ENCODE results near the gene SH3PXD2A.

DNA sequence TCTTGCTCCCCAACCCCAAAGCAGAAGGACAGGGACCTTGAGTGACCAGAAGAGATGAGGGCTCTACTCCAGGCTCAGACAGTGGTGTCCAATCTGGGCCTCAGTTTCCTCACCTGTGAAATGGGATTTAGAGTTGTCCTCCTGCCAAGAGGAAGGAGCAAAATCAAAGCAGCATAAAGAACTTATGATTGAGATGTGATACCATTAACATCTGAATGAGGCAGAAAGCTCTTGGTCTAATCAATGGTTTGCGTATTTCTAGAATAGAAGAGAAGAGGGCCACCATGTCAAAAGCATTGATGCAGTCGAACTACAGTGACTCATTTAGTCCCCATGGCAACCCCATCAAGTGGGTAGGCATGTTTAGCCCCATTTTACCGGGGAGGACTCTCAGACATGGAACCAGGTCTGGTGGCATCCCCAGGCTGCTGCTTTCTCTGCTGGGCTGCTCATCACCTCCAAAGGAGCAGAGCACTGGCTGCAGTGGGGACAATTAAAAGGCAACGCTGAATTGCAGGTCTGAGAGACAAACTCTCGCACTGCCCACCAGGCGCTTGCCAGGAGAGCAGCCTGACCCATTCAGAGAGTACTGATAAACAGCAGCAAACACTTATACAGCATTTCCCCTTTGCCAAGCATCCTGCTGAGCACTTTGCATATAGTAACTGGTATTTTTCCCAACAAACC, 186.0 kb downstream of the SH3PXD2A start:
- TF ChIP-seq CTCF (conservative IDR thresholded peaks at IDR 0.05) (no peak), ZFX (IDR thresholded peaks at IDR 0.05) (no peak)

Data from C4-2B (cell line).